ENCODE results near the gene PDZD2.

- no peak for TF ChIP-seq CTCF (IDR thresholded peaks at IDR 0.05; ENCODE audit: insufficient read depth, low read length)
- TF ChIP-seq REST (IDR thresholded peaks at IDR 0.05; ENCODE audit: insufficient replicate concordance, low read depth), result no peak
- no peak for TF ChIP-seq GABPA (IDR thresholded peaks at IDR 0.05; ENCODE audit: low read depth)
Measured at GRCh38 chr5:32059761-32060530, 421.0 kb downstream of the PDZD2 start.

Measured in HL-60 (cell line).